Fibroblast of lung (primary cell): ENCODE data around the gene BEX2.

ENCODE experiments used
- CTCF ChIP-seq, 2 donors: IDR thresholded peaks in 1 of 2; conservative IDR thresholded peaks in 1 of 2; 1 replicate in 1 of 2; 2 replicates in 1 of 2; pipeline ENCODE4 v1.5.1; 2011 to 2012; ENCODE audit warnings: low read length in 2 of 2, control low read depth in 1 of 2, inconsistent platforms in 1 of 2, low read depth in 1 of 2, mild to moderate bottlenecking in 1 of 2
- EZH2 ChIP-seq: IDR thresholded peaks from 2 replicates; pipeline ENCODE4 v1.5.1; 2012; ENCODE audit warnings: low read length, control low read depth, mild to moderate bottlenecking; ENCODE audit errors: missing control alignments

GRCh38 chrX:103310555-103311398 lies at the start of gene BEX2:
- no peak for TF ChIP-seq CTCF (conservative IDR thresholded peaks at IDR 0.05 in 1 of 2, IDR thresholded peaks at IDR 0.05 in 1 of 2; ENCODE audit: low read depth in 1 of 2, low read length in 2 of 2)
- TF ChIP-seq EZH2, result no peak
